SK-MEL-5 (cell line): ENCODE data around the gene UGT2A1. TPM values are rescaled to one million over a fixed set of nuclear protein-coding genes. Genes with fewer than 3 reads are reported as not detected.

Experiments
- DNase-seq: peaks from one replicate; pipeline ENCODE4 v3.0.0-alpha.2; 2016; ENCODE audit warnings: low read depth, low spot score
- in situ Hi-C: cut with HindIII; loops from 2 replicates; pipeline ENCODE4 v1.10.0; 2016; ENCODE audit warnings: low sequenced_read_pairs, high pct_unique_total_duplicates, low pct_unique_long_range_greater_than_20kb
- small RNA-seq, 2 experiments: library from RNA; depleted of rRNA; stranded (forward); fragments of <200 nt; gene quantifications; one replicate each; pipeline ENCODE3, GENCODE V24; 2014
- total RNA-seq: library from RNA; depleted of rRNA; stranded (reverse); fragments of >200 nt; shearing (Covaris generic); gene quantifications from 2 replicates; pipeline ENCODE4 v1.2.3, GENCODE V29; 2014; rRNA removed

Gene UGT2A1
- total RNA-seq, 1 experiment from 2014 or later, result not detected

DNA sequence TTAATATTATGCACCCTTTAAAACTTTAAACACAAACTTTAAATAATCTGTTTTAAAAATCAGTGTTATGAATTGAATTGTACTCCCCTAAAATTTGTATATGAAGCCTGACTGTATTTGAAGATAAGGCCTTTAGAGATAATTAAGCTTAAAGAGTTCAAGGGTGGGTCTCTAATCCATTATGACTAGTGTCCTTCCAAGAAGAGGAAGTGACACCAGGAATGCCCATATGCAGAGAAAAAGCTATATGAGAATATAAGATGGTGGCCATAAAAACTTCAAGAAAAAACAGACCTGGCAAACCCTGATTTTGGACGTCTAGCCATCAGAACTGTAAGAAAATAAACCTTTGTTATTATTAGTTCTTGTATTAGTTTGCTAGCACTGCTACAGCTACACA lies 42.6 kb downstream of the UGT2A1 start:
- in situ Hi-C loops, result no loop called here
- no peak for DNase-seq

- DNase-seq, result no peak
- in situ Hi-C loops, result no loop called here
Observed at GRCh38 chr4:69601065-69601464, 52.0 kb downstream of the UGT2A1 start.

DNA sequence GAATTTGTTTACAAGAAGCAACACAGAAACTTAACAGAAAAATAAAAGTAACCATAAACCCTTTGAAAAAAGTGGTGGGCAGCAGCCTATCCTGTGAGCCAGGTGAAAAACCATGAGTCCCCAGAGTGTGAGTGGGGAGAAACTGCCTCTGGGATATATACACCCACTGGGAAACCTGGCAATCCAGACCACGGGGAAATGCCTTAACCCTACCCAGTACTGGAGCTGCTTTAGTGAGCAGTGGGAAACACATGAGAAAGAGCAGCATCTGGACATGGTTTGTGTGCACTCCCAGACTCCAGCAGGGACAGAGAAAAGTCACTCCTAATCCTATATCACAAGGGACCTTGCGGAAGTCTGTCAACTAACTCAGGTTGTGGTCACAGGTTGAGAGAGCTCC lies 53.0 kb downstream of the UGT2A1 start:
- in situ Hi-C loops, result no loop called here
- DNase-seq, result no peak

DNA sequence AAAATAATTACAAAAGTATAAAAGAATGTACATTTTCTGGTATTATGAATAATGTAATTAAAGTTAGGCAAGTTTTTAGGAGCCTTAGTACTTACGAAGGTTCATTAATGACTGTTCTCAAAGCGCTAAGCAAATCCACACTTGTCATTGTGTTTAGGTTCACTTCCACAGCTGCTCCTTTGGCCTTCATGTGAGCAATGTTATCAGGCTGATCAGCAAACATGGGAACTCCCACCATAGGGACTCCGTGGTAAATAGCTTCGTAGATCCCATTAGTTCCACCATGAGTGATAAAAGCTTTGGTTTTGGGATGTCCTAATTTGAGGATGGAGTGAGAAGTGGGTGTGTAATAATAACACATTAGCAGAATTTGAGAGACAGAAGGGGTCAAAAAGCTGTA lies 58.7 kb downstream of the UGT2A1 start:
- DNase-seq, result no peak
- in situ Hi-C loops, result no loop called here

DNA sequence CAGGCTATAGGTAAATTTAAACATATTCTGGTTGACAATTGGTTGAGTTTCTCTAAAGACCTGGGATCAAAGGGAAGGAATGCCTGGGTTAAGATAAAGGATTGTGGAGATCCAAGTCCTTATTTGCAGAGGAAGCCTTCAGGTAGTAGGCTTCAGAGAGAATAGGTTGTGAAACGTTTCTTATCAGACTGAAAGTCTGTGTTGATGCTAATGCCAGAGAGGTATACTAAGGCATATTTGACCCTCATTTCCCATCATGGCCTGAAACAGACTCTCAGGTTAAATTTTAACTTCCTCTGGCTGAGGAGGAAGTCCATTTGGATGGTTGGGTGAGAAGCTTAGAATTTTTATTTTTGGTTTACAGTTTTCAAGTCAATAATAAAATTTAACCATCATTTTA lies 61.7 kb downstream of the UGT2A1 start:
- DNase-seq, result no peak
- in situ Hi-C loops, result no loop called here

DNA sequence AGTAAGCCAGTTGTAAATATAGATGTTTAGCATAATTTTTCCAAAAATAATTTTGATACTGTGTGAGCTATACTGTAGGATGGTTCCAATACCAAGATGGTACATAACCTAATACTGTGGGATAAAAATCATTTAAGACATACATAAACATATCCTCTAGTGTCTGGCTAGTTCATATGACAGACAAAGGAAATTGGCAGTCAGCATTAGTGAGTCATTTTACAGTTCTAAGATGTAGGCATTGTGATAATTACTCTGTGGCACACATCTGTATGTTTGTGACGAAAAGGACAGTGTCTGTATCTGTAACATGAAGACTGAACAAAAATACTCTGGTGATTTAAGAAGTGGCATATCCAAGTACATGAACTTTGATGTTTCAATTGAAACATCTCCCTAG lies 63.2 kb downstream of the UGT2A1 start:
- in situ Hi-C loops, result no loop called here
- no peak for DNase-seq

DNA sequence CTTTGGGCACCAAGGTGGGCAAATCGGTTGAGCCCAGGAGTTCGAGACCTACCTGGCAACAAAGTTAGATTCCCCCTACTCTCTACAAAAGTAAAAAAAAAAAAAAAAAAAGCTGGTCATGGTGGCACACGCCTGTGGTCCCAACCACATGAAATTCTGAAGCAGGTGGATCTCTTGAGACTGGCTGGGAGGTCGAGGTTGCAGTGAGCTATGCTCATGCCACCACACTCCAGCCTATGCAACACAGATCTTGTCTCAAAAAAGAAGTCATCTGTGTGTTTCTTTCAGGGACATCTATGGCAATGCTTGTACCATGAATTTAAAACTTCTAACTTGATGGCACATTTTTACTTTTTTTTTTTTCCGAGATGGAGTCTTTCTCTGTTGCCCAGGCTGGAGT lies 68.9 kb downstream of the UGT2A1 start:
- DNase-seq, result no peak
- in situ Hi-C loops, result no loop called here

DNA sequence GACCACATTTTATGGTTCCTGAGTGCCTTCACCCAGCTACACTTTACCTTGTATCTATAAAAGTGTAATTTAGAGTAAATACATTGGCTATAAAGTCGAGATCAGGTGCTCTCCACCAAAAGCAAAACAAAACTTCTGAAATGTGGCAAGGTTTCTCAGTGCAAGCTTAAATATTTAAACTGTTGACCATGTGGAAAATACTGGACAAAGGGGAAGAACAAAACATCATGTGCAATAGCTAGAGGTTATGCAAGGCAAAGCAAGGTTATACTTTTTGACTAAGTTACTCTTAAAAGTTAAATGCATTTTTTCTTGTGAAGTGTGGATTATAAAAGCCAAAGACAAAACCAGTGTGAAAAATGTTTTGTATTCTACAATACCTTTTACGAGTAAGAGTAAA lies 69.5 kb downstream of the UGT2A1 start:
- in situ Hi-C loops, result no loop called here

GRCh38 chr4:69577245-69577644 lies 75.8 kb downstream of the UGT2A1 start:
- in situ Hi-C loops, result no loop called here
- DNase-seq, result no peak

More for the DNA sequence above, 69.5 kb downstream of the UGT2A1 start:
- no peak for DNase-seq

DNA sequence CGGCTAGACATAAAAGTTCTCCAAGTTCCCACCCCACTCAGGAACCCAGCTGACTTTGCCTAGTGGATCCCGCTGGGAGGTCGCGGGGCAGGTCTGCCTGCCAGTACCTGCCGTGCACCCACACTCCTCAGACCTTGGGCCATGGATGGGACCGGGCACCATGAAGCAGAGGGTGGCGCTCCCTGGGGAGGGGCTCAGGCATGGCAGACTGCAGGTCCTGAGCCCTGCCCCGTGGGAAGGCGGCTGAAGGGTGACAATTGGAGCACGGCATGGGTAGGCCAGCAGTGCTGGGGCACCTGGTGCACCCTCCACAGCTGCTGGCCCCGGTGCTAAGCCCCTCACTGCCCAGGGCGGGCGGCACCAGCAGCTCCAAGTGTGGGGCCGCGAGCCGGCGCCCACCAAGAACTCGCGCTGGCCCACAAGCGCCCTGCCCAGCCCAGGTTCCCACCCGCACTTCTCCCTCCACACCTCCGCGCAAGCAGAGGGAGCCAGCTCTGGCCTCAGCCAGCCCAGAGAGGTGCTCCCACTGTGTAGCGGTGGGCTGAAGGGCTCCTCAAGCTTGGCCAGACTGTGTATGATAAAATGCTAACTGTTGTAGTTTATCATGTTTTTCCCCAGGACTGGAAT lies 76.7 kb downstream of the UGT2A1 start:
- in situ Hi-C loops, result no loop called here
- no peak for DNase-seq

DNA sequence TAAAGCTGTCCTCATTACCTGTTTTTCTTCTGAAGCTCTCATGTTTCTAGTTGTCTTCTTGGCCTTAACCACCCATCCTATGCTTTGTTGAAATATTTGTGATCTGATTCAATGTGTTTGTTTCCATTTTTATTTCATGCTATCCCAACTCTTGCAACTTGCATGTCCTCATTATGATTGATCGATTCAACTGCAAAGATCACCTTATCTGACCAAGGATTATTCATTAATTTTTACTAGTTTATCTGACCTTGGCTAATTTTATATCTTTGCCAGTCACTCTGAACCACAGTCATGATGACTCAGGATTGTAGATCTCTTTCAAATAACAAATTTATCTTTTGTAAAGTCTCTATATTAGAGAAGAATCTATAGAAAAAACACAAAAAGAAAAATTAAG lies 84.3 kb downstream of the UGT2A1 start:
- in situ Hi-C loops, result no loop called here
- DNase-seq, result no peak

DNA sequence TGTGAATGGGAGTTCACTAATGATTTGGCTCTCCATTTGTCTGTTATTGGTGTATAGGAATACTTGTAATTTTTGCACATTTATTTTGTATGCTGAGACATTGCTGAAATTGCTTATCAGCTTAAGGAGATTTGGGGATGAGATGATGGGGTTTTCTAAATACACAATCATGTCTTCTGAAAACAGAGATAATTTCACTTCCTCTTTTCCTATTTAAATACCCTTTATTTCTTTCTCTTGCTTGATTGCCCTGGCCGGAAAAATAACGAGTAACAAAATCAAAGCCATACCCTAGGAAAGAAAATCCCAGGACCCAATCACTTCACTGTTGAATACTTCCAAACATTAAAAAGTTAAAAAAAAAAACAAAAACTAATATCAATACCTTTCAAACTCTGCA lies 89.6 kb downstream of the UGT2A1 start:
- in situ Hi-C loops, result no loop called here
- no peak for DNase-seq

GRCh38 chr4:69549651-69550050 lies 103.4 kb downstream of the UGT2A1 start:
- no peak for DNase-seq
- in situ Hi-C loops, result no loop called here

DNA sequence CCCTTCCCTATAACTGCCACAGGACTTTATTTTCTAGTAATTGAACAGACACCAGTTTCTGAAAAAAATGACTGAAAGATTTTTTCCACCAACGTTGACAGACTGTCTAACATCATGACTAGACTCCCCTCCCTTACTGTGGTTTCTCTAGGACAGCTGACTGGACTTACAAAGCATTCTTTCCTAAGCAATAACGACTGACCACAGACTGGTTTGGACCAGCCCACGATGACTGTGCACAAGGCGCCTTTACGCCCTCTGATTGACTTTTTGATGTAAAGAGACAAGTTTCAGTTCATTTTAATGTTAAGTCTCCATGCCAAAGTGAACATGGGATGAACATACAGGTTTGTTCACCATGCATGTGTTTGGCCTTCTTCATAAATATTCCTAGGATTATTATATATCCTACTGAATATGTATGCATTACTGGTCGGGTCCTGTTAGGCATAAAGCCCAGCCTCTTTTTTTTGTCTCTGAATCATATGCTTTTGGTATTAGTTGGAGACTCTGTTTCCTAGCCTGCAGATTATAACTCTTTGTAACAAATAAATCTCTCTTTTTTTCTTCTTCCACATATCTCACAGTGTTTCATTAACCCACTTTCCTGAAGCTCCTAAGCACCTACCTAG lies 106.8 kb downstream of the UGT2A1 start:
- in situ Hi-C loops, result no loop called here
- no peak for DNase-seq

Small RNA genes within 50 kb of the gene (small RNA-seq; reads per million reads assigned to genes)
- gene UGT2A2, result 0 reads per million in 2 experiments

Other genes starting within 250 kb of the UGT2A1 start
- gene UGT2B4, start 157.3 kb downstream of the UGT2A1 start, total RNA-seq, result not detected in 2 replicates
- gene UGT2A2, start 13.6 kb downstream of the UGT2A1 start, total RNA-seq, result not detected in 2 replicates
- gene SULT1B1, start 107.4 kb upstream of the UGT2A1 start, total RNA-seq, result not detected in 2 replicates
- not detected in 2 replicates for gene SULT1E1, start 206.9 kb upstream of the UGT2A1 start, total RNA-seq